Measurements from ENCODE around the gene ZYX. TPM values are rescaled to one million over a fixed set of nuclear protein-coding genes. Genes with fewer than 3 reads are reported as not detected.

Gene ZYX
- total RNA-seq, 1 donor from 2014 or later = 412 TPM

DNA sequence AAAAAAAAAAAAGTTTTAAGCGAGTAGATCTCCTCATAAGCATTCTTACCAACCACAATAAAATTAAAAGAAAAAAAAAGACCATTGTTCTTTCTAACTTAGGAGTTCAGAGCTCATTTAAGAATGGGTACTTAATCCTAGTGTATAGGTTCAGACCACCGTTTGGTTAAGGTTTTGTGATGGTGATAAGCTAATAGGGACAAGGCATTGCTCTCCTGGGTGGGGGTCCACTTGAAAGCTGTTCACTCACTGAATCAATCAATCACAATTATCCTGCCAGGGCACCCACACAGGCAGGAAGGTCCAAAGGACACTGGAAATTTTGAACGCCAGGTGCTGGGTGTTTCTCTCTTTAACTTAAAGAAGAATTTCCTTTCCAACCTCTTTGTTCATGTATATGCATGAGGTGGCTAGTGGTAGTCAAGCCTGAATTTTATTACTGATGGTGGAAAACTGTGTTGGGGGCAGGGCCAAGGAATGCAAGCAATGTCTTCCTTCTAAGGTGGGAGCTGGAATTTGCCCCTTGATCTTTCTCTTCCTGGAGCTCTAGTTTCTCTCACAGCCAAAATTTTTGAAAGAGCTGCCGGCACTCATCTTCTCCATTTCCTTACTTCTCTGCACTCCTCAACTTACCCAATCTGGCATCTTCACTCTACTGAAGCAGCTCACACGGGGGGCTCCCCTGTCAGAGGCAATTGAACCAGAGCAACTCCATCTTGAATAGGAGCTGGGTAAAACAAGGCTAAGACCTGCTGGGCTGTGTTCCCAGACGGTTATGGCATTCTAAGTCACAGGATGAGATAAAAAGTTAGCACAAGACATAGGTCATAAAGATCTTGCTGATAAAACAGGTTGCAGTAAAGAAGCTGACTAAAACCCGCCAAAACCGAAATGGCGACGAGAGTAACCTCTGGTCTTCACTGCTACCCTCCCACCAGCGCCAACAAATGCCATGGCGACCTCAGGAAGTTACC lies 11.2 kb upstream of the ZYX start:
- H3K27ac Mint-ChIP-seq (ENCODE audit: unreplicated experiment) = no peak overlapping the region
- no peak overlapping the region for H3K4me3 Mint-ChIP-seq (ENCODE audit: unreplicated experiment)
- no peaks in the 10 kb centered on the region for H3K9me3 Mint-ChIP-seq (ENCODE audit: unreplicated experiment)
- DNase-seq (ENCODE audit: extremely low spot score, unreplicated experiment) = no peak
- peaks cover 4% of the 10 kb centered on the region for H3K27me3 Mint-ChIP-seq (ENCODE audit: unreplicated experiment)
- TF ChIP-seq, protein P1, sequence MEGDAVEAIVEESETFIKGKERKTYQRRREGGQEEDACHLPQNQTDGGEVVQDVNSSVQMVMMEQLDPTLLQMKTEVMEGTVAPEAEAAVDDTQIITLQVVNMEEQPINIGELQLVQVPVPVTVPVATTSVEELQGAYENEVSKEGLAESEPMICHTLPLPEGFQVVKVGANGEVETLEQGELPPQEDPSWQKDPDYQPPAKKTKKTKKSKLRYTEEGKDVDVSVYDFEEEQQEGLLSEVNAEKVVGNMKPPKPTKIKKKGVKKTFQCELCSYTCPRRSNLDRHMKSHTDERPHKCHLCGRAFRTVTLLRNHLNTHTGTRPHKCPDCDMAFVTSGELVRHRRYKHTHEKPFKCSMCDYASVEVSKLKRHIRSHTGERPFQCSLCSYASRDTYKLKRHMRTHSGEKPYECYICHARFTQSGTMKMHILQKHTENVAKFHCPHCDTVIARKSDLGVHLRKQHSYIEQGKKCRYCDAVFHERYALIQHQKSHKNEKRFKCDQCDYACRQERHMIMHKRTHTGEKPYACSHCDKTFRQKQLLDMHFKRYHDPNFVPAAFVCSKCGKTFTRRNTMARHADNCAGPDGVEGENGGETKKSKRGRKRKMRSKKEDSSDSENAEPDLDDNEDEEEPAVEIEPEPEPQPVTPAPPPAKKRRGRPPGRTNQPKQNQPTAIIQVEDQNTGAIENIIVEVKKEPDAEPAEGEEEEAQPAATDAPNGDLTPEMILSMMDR (IDR thresholded peaks at IDR 0.05) = no peak
- H3K4me1 Mint-ChIP-seq (ENCODE audit: unreplicated experiment) = peaks cover 16% of the 10 kb centered on the region
- no peaks in the 10 kb centered on the region for H3K36me3 Mint-ChIP-seq (ENCODE audit: unreplicated experiment)

DNA sequence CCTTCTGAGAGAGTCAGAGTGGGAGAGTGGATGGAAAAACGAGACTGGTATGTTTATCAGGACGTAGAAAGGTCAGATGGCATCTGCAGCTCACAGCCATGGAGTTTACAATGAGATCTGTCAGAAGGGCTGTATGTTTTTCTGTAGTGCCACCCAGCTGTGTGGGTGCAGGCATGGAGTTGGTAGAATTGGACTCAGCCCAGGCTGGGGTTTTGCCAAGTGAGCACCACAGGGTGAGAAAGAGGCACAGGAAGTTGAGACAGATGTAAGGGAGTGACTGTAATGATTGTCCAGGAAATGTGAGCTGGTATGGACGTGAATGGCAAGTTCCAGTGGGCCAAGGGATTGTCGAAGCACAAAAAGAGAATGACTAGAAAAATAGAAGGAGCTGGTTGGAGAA lies 9.1 kb upstream of the ZYX start:
- no peak for DNase-seq (ENCODE audit: extremely low spot score, unreplicated experiment)
- Mint-ChIP-seq H3K27me3 (ENCODE audit: unreplicated experiment) (no peaks in the 10 kb centered on the region), H3K36me3 (ENCODE audit: unreplicated experiment) (no peaks in the 10 kb centered on the region), H3K4me1 (ENCODE audit: unreplicated experiment) (peaks cover 18% of the 10 kb centered on the region), H3K9me3 (ENCODE audit: unreplicated experiment) (no peaks in the 10 kb centered on the region), H3K27ac (ENCODE audit: unreplicated experiment) (peak overlapping the region; percentile 15), H3K4me3 (ENCODE audit: unreplicated experiment) (no peak overlapping the region)
- TF ChIP-seq, protein P1 (IDR thresholded peaks at IDR 0.05) = no peak

DNA sequence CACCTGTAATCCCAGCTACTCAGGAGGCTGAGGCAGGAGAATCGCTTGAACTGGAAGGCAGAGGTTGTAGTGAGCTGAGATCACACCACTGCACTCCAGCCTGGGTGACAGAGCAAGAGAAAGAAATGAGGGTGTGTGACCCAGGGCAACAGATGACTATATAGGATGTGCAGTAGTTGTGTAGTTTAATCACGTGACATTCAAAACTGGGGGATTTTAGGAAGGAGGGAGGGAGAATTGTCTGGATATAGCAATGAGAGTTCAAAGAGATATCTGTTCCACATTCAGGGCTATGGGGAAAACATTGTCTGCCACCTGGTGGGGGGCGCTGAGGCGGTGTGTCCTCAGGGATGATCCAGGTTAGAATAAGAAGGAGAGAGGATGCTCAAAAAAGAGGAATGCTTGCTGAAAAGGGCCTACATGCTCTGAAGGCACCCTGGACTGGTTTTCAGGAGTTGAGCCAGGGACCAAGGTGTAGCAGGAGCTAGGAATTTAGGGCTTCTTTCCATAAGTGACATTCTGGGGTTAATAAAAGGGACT lies 7.8 kb upstream of the ZYX start:
- H3K27ac Mint-ChIP-seq (ENCODE audit: unreplicated experiment) = no peak overlapping the region
- H3K4me3 Mint-ChIP-seq (ENCODE audit: unreplicated experiment) = no peak overlapping the region
- H3K9me3 Mint-ChIP-seq (ENCODE audit: unreplicated experiment) = no peaks in the 10 kb centered on the region
- TF ChIP-seq, protein P1 (IDR thresholded peaks at IDR 0.05) = no peak
- no peaks in the 10 kb centered on the region for H3K36me3 Mint-ChIP-seq (ENCODE audit: unreplicated experiment)
- no peak for DNase-seq (ENCODE audit: extremely low spot score, unreplicated experiment)
- peaks cover 19% of the 10 kb centered on the region for H3K4me1 Mint-ChIP-seq (ENCODE audit: unreplicated experiment)
- H3K27me3 Mint-ChIP-seq (ENCODE audit: unreplicated experiment) = no peaks in the 10 kb centered on the region

DNA sequence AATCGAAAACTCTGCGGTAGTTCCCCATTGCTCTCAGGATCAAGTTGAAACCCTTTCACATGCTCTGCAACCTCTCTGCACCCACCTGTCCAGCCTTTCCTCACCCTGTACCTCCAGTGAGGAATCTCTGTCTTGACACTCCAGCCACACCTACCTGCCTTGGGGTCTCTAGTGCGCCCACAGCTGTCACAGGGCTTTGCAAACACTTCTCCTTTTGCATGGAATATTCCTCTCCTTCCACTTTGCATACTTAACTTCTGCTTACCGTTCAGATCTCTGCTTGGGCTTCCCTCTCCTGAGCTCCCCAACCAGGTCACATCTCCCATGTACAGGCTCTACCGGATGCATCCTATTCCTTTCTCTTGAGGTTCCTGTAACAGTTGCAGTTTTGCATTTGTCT lies 6.6 kb upstream of the ZYX start:
- H3K27ac Mint-ChIP-seq (ENCODE audit: unreplicated experiment) = no peak overlapping the region

More for the DNA sequence above, 6.6 kb upstream of the ZYX start:
- no peaks in the 10 kb centered on the region for H3K27me3 Mint-ChIP-seq (ENCODE audit: unreplicated experiment)
- TF ChIP-seq, protein P1 (IDR thresholded peaks at IDR 0.05) = no peak
- H3K4me3 Mint-ChIP-seq (ENCODE audit: unreplicated experiment) = no peak overlapping the region
- no peaks in the 10 kb centered on the region for H3K36me3 Mint-ChIP-seq (ENCODE audit: unreplicated experiment)
- H3K4me1 Mint-ChIP-seq (ENCODE audit: unreplicated experiment) = peaks cover 31% of the 10 kb centered on the region
- no peaks in the 10 kb centered on the region for H3K9me3 Mint-ChIP-seq (ENCODE audit: unreplicated experiment)
- DNase-seq (ENCODE audit: extremely low spot score, unreplicated experiment) = no peak
